SIG-M5 treated with dmso at 0.1 percent for 504 hours (cell line): ENCODE measurements around the gene KNDC1.

ENCODE experiments used
- DNase-seq: peaks from one replicate; lab custom pipeline; 2025; ENCODE audit not compliant: unreplicated experiment; lab: John Stamatoyannopoulos, UW

Gene KNDC1

DNA sequence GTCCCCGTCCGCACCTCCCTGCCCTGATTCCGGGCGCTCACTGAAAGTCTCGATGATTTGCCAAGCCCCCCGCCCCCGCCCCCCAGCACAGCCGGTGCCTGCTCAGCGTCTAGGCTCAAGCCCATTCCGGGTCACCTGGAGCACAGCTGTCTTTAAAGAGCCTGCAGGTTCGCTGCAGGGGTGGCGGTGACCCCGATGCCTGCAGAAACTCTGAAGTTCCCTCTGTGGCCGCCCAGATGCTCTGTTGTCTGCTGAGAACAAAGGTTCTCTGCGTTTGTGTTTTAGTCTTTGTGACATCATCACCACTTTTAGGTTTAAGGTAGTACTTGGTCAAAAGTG lies 78.4 kb downstream of the KNDC1 start:
- no peak for DNase-seq

DNA sequence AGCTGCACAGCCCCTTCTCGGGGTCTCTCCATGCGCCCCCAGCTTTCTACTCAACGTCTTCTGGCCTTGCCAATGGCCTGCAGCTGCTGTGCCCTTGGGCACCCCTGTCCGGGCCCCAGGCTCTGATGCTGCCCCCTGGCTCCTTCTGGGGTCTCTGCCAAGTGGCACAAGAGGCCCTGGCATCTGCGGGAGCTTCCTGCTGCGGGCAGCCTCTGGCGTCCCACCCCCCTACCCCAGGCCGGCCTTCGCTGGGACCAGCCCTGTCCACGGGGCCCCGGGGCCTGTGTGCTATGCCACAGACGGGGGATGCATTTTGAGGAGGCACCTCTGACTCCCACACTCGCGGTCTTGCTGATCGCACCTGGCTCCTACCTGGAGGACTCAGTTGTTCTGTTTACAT lies 80.0 kb downstream of the KNDC1 start:
- no peak for DNase-seq

- no peak for DNase-seq
These were observed 81.6 kb downstream of the KNDC1 start for GRCh38 chr10:133241501-133242205.

- no peak for DNase-seq
These were observed 82.8 kb downstream of the KNDC1 start for GRCh38 chr10:133242611-133243356.

GRCh38 chr10:133243593-133243992 lies 83.6 kb downstream of the KNDC1 start:
- no peak for DNase-seq

- no peak for DNase-seq
These were observed 85.6 kb downstream of the KNDC1 start for GRCh38 chr10:133245439-133246235.

DNA sequence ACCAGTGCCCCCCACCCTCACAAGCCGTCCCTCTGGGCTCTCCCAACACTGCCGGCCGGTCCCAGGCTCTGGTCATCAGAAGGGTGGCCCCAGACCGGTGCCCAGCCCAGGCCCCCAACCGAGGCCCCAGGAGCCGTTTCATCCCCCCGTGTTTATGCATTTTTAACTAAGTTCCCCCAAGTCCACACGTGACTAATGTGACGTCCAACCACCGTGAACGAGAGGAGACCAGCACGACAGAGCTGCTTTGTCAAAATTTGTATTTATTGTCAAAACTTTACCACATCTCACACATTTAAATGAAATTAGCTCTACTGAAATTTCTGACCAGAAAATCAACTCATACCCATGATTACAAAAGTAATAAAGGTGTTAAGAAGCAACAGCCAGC lies 86.2 kb downstream of the KNDC1 start:
- DNase-seq: no peak

DNA sequence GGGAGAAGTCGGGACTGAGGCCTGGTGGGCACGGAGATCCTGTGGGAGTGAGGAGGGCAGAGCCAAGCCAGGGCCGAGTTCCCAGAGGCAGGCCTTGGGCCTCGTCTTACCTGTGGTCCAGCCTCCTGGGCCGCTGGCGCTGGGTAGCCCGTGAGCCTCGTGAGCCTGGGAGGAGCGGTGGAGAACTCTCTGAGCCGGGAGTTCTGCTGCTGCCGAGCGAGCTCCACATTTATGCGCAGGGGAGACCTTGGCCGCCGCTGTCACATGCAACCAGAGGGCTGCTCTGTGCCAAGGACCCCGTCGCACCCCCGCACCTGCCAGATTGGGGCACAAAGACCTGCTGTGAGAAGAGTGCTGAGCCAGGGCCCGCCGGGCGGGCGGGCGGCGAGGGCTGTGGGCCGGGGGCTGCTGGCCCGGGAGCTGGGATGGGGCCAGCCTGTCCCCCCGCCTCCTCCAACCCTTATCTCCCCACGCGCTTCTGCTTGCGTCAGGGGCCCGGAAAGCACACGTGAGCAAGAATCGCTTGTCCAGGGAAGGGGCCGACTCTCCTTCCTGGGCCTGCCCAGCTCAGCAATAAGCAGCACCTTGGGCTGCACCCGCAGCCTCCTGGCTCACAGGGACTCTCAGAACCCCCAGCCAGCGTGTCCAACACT lies 87.8 kb downstream of the KNDC1 start:
- DNase-seq: no peak

GRCh38 chr10:133248334-133248715 lies 88.3 kb downstream of the KNDC1 start:
- DNase-seq: no peak

- DNase-seq: no peak
These were observed 89.2 kb downstream of the KNDC1 start for GRCh38 chr10:133249094-133249780.

GRCh38 chr10:133249975-133250754 lies 90.1 kb downstream of the KNDC1 start:
- DNase-seq: no peak

DNA sequence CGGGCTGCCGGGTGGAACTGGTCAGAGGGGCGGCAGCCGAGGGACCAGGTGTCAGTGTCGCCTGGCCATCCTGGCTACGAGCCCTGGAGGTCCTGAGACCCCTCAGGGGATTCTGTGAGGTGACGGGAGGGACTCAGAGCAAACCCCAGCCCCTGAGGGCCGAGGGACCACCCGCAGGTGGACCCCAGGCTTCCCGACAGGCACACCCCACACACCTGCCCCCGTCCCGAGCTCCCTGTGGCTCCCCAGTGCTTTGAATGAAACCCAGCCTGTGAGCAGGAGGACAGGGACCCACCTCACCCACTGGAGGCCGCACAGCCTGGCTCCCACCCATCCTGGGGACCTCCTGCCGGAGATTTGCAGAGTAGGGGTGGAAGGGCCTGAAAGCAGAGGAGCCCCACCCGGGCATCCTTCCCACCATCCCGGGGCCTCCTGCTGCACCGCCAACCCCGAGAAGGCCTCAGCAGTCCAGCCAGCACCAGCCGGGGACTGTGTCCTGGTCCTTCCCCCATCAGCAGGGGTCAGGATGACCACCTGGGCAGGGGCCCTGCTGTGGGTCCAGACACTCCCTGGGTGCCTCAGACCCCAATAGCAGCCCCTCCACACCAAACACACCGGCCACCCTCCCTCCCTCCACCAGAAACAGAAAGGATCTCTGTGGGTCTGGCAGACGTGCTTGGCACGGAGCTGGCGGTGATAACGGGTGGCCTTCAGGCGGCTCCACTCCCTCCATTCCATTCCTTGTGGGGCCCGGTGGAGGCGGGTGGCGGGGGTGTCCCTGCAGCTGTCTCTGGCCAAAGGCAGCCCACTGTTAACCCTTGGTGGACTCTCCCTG lies 91.6 kb downstream of the KNDC1 start:
- DNase-seq: no peak

DNA sequence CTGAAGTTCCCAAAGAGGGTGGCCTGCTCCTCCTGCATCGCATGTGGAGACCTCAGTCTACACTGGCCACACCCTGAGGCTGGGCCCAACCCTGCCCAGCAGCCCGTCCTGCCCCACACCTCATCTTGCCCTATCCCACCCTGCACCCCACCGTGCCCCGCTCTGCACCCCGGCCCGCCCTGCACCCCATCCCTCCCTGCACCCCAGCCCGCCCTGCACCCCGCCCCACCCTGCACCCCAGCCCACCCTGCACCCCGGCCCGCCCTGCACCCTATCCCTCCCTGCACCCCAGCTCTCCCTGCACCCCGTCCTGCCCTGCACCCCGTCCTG lies 92.2 kb downstream of the KNDC1 start:
- DNase-seq: no peak

DNA sequence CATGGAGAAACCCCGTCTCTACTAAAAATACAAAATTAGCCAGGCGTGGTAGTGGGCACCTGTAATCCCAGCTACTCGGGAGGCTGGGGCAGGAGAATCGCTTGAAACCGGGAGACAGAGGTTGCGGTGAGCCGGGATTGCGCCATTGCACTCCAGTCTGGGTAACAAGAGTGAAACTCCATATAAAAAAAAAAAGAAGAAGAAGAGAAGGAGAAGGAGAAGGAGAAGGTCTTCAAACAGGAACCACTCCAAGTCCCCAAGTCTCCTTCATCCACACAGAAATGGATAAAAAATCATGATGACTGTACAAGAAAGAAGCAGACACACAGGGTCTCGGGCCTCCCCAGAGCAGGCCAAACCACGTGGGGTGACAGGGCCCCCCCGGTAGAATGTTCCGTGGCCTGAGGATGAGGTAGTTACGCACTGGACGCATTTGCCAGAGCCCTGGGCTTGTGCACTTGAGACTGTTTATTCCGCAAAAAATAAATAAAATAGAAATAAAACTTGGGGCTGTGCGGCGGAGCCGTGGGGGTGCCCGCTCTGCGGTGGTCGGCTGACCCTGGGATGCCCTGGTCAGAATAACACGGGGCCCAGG lies 93.4 kb downstream of the KNDC1 start:
- peak; percentile 87 for DNase-seq

- DNase-seq: no peak
These were observed 94.6 kb downstream of the KNDC1 start for GRCh38 chr10:133254421-133255120.

- no peak for DNase-seq
These were observed 95.3 kb downstream of the KNDC1 start for GRCh38 chr10:133255323-133255722.

DNA sequence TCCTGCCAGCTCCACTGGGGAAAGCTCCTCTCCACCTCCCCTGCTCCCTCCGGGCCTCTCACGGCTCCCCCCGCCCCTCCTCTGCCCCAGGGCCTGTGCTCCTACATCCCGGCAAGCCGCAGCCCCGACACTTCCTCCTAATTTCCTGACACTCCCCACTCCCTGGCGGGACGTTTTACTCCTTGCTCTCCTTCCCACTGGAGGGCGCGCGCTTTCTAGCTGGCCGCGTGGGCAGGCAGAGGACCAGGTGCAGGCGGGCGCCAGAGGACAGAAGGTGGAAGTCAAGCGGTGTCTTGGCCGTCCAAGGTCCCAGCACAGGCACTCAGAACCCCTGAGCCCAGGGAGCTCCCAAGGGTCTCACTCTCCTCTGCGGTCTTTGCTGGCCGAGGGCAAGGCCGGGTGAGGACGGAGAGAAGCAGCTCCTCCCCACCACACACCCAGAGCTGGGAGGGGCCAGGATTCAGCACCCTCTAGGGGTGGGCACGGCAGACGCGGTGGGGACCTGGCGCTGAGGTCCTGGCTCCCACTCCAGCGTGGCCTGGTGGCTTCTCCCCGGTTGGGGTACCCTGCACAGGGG lies 97.6 kb downstream of the KNDC1 start:
- peak; percentile 27 for DNase-seq
